ENCODE measurements around the gene FAM124A.

DNA sequence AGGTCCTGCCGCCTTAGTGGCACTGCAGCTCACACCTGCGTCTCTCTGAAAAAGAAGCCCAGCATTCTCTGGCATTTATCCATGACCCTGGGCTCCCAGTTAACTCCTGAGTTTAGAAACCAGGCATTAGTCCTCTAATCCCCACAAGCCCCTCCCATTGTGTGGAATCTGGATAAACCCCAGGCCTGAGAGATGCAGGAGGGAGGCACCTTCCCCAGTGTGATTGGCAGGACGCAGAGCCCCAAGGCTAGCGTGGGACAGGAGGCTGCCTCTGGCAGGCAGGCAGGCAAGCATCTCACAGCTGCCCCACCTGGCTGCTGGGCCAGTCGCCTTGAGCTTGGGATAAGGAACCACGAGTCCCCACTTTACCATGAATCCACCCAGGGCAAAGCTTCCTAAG lies 106.3 kb downstream of the FAM124A start:
- TF ChIP-seq GATA2 (IDR thresholded peaks at IDR 0.05; ENCODE audit: low read depth, low read length) (no peak), GATA3 (IDR thresholded peaks at IDR 0.05; ENCODE audit: low read depth, low read length) (no peak)

All from SH-SY5Y (cell line).